ENCODE measurements around the gene COX19. TPM values are rescaled to one million over a fixed set of nuclear protein-coding genes. Genes with fewer than 3 reads are reported as not detected.
"Not testable (repeated sequence)": the region's sequence is repeated elsewhere in the genome, so short reads cannot be mapped to it uniquely, and the experiment has no call there.

COX19 gene
- total RNA-seq, 5 donors from 2014 or later (not counting 1 experiment from before 2014, with no cell fraction given): 38.0 to 50.9 (median 43.7) TPM

DNA sequence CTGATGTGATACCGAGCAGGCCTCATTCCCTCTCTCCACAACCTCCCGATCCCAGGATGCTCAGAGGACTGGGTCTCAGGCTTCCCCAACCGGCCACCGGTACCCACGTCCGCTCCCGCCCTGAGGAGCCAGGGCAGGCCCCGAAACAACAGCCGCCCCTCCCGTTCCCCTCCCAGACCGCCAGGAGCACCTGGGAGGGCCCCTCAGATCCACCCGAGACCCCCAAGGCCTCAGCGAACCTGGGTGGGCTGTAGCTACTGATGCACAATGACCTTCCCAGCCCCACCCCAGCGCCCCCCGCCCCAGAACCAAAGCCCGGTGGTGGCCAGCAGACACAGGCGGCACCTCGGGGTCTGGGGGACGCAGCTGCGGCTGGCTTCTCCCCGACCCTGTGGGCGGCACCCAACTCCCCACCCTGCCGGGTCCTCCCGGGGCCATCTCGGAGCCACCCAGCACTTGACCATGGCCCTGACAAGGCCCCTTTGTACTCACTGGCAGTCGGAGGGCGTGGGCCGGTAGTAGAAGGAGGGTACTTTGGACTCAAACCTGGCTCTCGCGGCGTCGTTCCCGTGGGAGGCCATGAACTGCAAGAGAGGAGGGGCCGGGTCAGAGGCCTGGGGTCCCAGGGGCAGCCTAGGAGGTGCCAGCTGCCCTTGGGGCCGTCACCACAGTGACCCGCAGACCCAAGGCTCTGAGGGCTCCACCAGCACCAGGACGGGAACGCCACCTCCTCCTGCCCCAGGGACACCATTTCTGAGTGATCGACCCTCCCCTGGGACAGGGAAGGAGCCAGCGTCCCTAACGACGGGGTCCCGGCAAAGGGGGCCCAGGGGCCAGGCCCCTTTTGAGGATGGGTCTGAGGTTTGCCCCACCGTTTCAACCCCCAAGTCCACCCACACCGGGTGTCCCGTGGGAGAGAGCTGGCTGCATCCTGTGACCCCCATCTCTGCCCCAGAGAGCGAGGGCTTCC is 49.0 kb downstream of the COX19 start:
- H3K4me3 ChIP-seq (ENCODE audit: control insufficient read depth in 1 of 2, extremely low read depth in 1 of 2, low read length in 1 of 2): no peak overlapping the region
- Mint-ChIP-seq H3K27me3 (no peaks in the 10 kb centered on the region), H3K4me3 (no peak overlapping the region), H3K4me1 (peaks cover 8 to 47% (median 32%) of the 10 kb centered on the region in 3 donors), H3K27ac (peak overlapping the region in 1 of 2 donors; percentile 69), H3K36me3 (no peaks in the 10 kb centered on the region), H3K9me3 (no peaks in the 10 kb centered on the region)
- H3K36me3 ChIP-seq (ENCODE audit: control insufficient read depth in 2 of 2, extremely low read depth in 1 of 2, insufficient read depth in 1 of 2, low read length in 1 of 2): no peaks in the 10 kb centered on the region
- DNase-seq (peak in 2 of 35 experiments; percentile 1 to 2), ATAC-seq (replicated peaks in 1 of 4) (no peak)
- H3K9me3 ChIP-seq: no peaks in the 10 kb centered on the region
- CTCF ChIA-PET: no interaction called here
- peak overlapping the region; percentile 72 for H3K27ac ChIP-seq (ENCODE audit: low read length)
- H3K4me1 ChIP-seq (ENCODE audit: control insufficient read depth in 1 of 2, extremely low read depth in 1 of 2, insufficient read depth in 2 of 2, low read length in 2 of 2): peaks cover 20 to 86% of the 10 kb centered on the region in 2 experiments
- WGBS (ENCODE audit: insufficient coverage): 87% methylated on average over 38 of the region's 47 CpGs
- H3K27me3 ChIP-seq (replicated peaks in 1 of 2; ENCODE audit: control insufficient read depth in 2 of 2, extremely low read depth in 1 of 2, insufficient read depth in 2 of 2, low read length in 1 of 2): no peaks in the 10 kb centered on the region
- POLR2A ChIA-PET: no interaction called here

- CTCF ChIA-PET: no interaction called here
- peak in 34 of 35 experiments; percentile 47 to 83 (median 66) for DNase-seq
- Histone ChIP-seq H3K4me3 (ENCODE audit: control insufficient read depth in 1 of 2, extremely low read depth in 1 of 2, low read length in 1 of 2) (peak overlapping the region in 1 of 2 donors; percentile 17), H3K9me3 (no peaks in the 10 kb centered on the region), H3K36me3 (ENCODE audit: control insufficient read depth in 2 of 2, extremely low read depth in 1 of 2, insufficient read depth in 1 of 2, low read length in 1 of 2) (no peaks in the 10 kb centered on the region), H3K27ac (ENCODE audit: low read length) (peak overlapping the region; percentile 72), H3K27me3 (replicated peaks in 1 of 2; ENCODE audit: control insufficient read depth in 2 of 2, extremely low read depth in 1 of 2, insufficient read depth in 2 of 2, low read length in 1 of 2) (no peaks in the 10 kb centered on the region), H3K4me1 (ENCODE audit: control insufficient read depth in 1 of 2, extremely low read depth in 1 of 2, insufficient read depth in 2 of 2, low read length in 2 of 2) (peaks cover 20 to 93% of the 10 kb centered on the region in 2 experiments)
- H3K9me3 Mint-ChIP-seq: no peaks in the 10 kb centered on the region
- H3K36me3 Mint-ChIP-seq: no peaks in the 10 kb centered on the region
- ATAC-seq (replicated peaks in 1 of 4): peak; percentile 14 to 38 (median 29)
- peaks cover 14 to 54% (median 40%) of the 10 kb centered on the region in 3 donors for H3K4me1 Mint-ChIP-seq
- POLR2A ChIA-PET: no interaction called here
- H3K27ac Mint-ChIP-seq: peak overlapping the region in 1 of 2 donors; percentile 69
- H3K27me3 Mint-ChIP-seq: no peaks in the 10 kb centered on the region
- H3K4me3 Mint-ChIP-seq: peak overlapping the region in 2 of 3 donors; percentile 17 to 40
- 37% methylated on average over 16 of the region's 18 CpGs for WGBS (ENCODE audit: insufficient coverage)
Measured at GRCh38 chr7:925601-926000, 49.7 kb downstream of the COX19 start.

DNA sequence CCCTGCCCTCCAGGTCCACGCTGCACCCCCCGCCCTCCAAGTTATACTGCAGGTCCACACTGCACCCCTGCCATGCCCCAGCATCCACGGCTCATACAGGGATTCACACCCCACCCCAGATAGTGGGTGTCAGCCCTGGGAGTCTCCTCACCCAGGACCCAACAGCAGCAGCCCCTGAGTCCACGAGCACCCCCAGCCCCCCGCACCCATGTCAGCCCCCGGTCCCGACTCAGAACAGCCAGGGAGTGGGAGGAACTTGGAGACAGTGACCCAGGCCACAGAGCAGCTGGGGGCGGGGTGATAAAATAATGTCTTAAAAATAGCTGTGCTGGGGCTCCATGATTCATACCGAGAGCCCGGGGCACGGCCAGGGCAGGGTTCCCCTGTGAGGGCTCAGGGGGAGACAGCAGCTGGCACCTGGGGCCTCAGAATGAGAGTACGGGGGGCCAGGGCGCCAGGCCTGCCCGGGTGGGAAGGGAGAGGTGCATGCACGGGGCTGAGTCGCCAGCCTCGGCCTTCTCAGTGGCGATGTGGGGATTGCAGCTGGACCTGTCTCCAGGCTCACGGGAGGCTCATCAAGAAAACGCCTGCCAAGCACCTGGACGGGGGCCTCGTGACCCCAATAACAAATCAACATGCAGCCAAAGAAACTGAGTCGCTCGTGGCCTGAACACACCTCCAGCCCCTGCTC is 50.7 kb downstream of the COX19 start:
- Histone ChIP-seq H3K9me3 (no peaks in the 10 kb centered on the region), H3K4me3 (ENCODE audit: control insufficient read depth in 1 of 2, extremely low read depth in 1 of 2, low read length in 1 of 2) (peak overlapping the region in 1 of 2 donors; percentile 4), H3K27me3 (replicated peaks in 1 of 2; ENCODE audit: control insufficient read depth in 2 of 2, extremely low read depth in 1 of 2, insufficient read depth in 2 of 2, low read length in 1 of 2) (no peaks in the 10 kb centered on the region), H3K36me3 (ENCODE audit: control insufficient read depth in 2 of 2, extremely low read depth in 1 of 2, insufficient read depth in 1 of 2, low read length in 1 of 2) (no peaks in the 10 kb centered on the region), H3K4me1 (ENCODE audit: control insufficient read depth in 1 of 2, extremely low read depth in 1 of 2, insufficient read depth in 2 of 2, low read length in 2 of 2) (peaks cover 20 to 88% of the 10 kb centered on the region in 2 experiments), H3K27ac (ENCODE audit: low read length) (peak overlapping the region; percentile 72)
- 20% methylated on average over 19 of the region's 24 CpGs for WGBS (ENCODE audit: insufficient coverage)
- Mint-ChIP-seq H3K9me3 (no peaks in the 10 kb centered on the region), H3K4me1 (peaks cover 15 to 50% (median 39%) of the 10 kb centered on the region in 3 donors), H3K36me3 (no peaks in the 10 kb centered on the region), H3K27ac (peak overlapping the region; percentile 69 to 73), H3K27me3 (no peaks in the 10 kb centered on the region), H3K4me3 (peak overlapping the region; percentile 45 to 58 (median 47))
- DNase-seq (peak in 9 of 35 experiments; percentile 3 to 48 (median 36)), ATAC-seq (replicated peaks in 1 of 4) (no peak)
- CTCF ChIA-PET: no interaction called here
- POLR2A ChIA-PET: no interaction called here

GRCh38 chr7:924042-924441 is 51.3 kb downstream of the COX19 start:
- not testable (repeated sequence) for H3K9me3 Mint-ChIP-seq
- Mint-ChIP-seq H3K4me3 (peak overlapping the region in 1 of 3 donors; percentile 89), H3K4me1 (peaks cover 21 to 47% (median 35%) of the 10 kb centered on the region in 3 donors)

GRCh38 chr7:923108-924041 is 52.0 kb downstream of the COX19 start:
- Histone ChIP-seq H3K9me3 (no peaks in the 10 kb centered on the region), H3K27me3 (replicated peaks in 1 of 2; ENCODE audit: control insufficient read depth in 2 of 2, extremely low read depth in 1 of 2, insufficient read depth in 2 of 2, low read length in 1 of 2) (no peaks in the 10 kb centered on the region), H3K27ac (ENCODE audit: low read length) (peak overlapping the region; percentile 96), H3K36me3 (ENCODE audit: control insufficient read depth in 2 of 2, extremely low read depth in 1 of 2, insufficient read depth in 1 of 2, low read length in 1 of 2) (no peaks in the 10 kb centered on the region), H3K4me3 (ENCODE audit: control insufficient read depth in 1 of 2, extremely low read depth in 1 of 2, low read length in 1 of 2) (peak overlapping the region; percentile 67 to 83), H3K4me1 (ENCODE audit: control insufficient read depth in 1 of 2, extremely low read depth in 1 of 2, insufficient read depth in 2 of 2, low read length in 2 of 2) (peaks cover 20 to 78% of the 10 kb centered on the region in 2 experiments)
- ChIA-PET POLR2A (interaction anchor here (0.7 to 1.1 kb wide), 3 partner anchors 13 to 215 kb away, joined by 3 read pairs; partner anchors contain the start of gene COX19 (in 1 of the 2)), CTCF (interaction anchor here (0.6 to 1.4 kb wide), 4 partner anchors 13 to 111 kb away, joined by 3 to 5 read pairs (median 4); no protein-coding TSS in a partner anchor)
- Mint-ChIP-seq H3K36me3 (no peaks in the 10 kb centered on the region), H3K9me3 (no peaks in the 10 kb centered on the region), H3K4me3 (peak overlapping the region; percentile 75 to 89 (median 84)), H3K27me3 (no peaks in the 10 kb centered on the region), H3K27ac (peak overlapping the region; percentile 91 to 94), H3K4me1 (peaks cover 21 to 43% (median 32%) of the 10 kb centered on the region in 3 donors)
- ATAC-seq (replicated peaks in 1 of 4) (peak; percentile 89 to 95 (median 92)), DNase-seq (peak; percentile 85 to 95 (median 92))
- WGBS (ENCODE audit: insufficient coverage): 2% methylated on average over 29 of the region's 40 CpGs

More at GRCh38 chr7:924042-924441, 51.3 kb downstream of the COX19 start:
- Histone ChIP-seq H3K4me1 (ENCODE audit: control insufficient read depth in 1 of 2, extremely low read depth in 1 of 2, insufficient read depth in 2 of 2, low read length in 2 of 2) (peaks cover 20 to 81% of the 10 kb centered on the region in 2 experiments), H3K27ac (ENCODE audit: low read length) (peak overlapping the region; percentile 96), H3K4me3 (ENCODE audit: control insufficient read depth in 1 of 2, extremely low read depth in 1 of 2, low read length in 1 of 2) (peak overlapping the region in 1 of 2 donors; percentile 83)
- H3K27me3 ChIP-seq (replicated peaks in 1 of 2; ENCODE audit: control insufficient read depth in 2 of 2, extremely low read depth in 1 of 2, insufficient read depth in 2 of 2, low read length in 1 of 2); DNase-seq; ATAC-seq (replicated peaks in 1 of 4); H3K27ac Mint-ChIP-seq; POLR2A ChIA-PET; H3K36me3 ChIP-seq (ENCODE audit: control insufficient read depth in 2 of 2, extremely low read depth in 1 of 2, insufficient read depth in 1 of 2, low read length in 1 of 2); H3K9me3 ChIP-seq; H3K36me3 Mint-ChIP-seq; H3K27me3 Mint-ChIP-seq: not testable (repeated sequence)
- CTCF ChIA-PET: interaction anchor here (0.6 to 1.4 kb wide), 2 partner anchors 14 to 22 kb away, joined by 3 to 4 read pairs; no protein-coding TSS in a partner anchor
- WGBS (ENCODE audit: insufficient coverage): 23% methylated on average over 3 of the region's 25 CpGs

Measured in T-cell (primary cell).